Stimulated activated CD8-positive, alpha-beta memory T cell treated with anti-CD3 and anti-CD28 coated beads, Interleukin-15, amount 100 ng/mL, for 1 hour (primary cell): ENCODE data around the gene CTNNAL1.
"Not testable (repeated sequence)": the region's sequence is repeated elsewhere in the genome, so short reads cannot be mapped to it uniquely, and the experiment has no call there.

ENCODE experiments used
- DNase-seq: peaks from one replicate; pipeline ENCODE4 v3.0.0-alpha.2; 2020; ENCODE audit warnings: low read depth

Gene CTNNAL1

GRCh38 chr9:108933718-108934322, 79.5 kb downstream of the CTNNAL1 start, which contains the start of gene ELP1:
TSS of gene ELP1 (minus strand) at chr9:108934124. CDS start at chr9:108931146, 2,978 bp downstream.
- DNase-seq: peak; percentile 86

- no peak for DNase-seq
Measured at GRCh38 chr9:108933231-108933717, 80.0 kb downstream of the CTNNAL1 start.

GRCh38 chr9:108928386-108928785, 84.9 kb downstream of the CTNNAL1 start:
- DNase-seq: no peak

- no peak for DNase-seq
Measured at GRCh38 chr9:108924466-108924865, 88.8 kb downstream of the CTNNAL1 start.

GRCh38 chr9:108921200-108921599, 92.1 kb downstream of the CTNNAL1 start:
- DNase-seq: no peak

- DNase-seq: not testable (repeated sequence)
Measured at GRCh38 chr9:108920401-108920800, 92.9 kb downstream of the CTNNAL1 start.

- no peak for DNase-seq
Measured at GRCh38 chr9:108919517-108919916, 93.8 kb downstream of the CTNNAL1 start.

GRCh38 chr9:108913391-108913790, 99.9 kb downstream of the CTNNAL1 start:
- DNase-seq: no peak

GRCh38 chr9:108911820-108912219, 101.5 kb downstream of the CTNNAL1 start:
- no peak for DNase-seq

GRCh38 chr9:108910914-108911313, 102.4 kb downstream of the CTNNAL1 start:
- DNase-seq: no peak

- no peak for DNase-seq
Measured at GRCh38 chr9:108910402-108910801, 102.9 kb downstream of the CTNNAL1 start.

- DNase-seq: no peak
Measured at GRCh38 chr9:108905494-108905893, 107.8 kb downstream of the CTNNAL1 start.

GRCh38 chr9:108904161-108904560, 109.1 kb downstream of the CTNNAL1 start:
- DNase-seq: no peak

- DNase-seq: no peak
Measured at GRCh38 chr9:108903420-108904103, 109.7 kb downstream of the CTNNAL1 start.

GRCh38 chr9:108900176-108900575, 113.1 kb downstream of the CTNNAL1 start:
- DNase-seq: no peak

GRCh38 chr9:108899023-108899695, 114.1 kb downstream of the CTNNAL1 start:
- DNase-seq: not testable (repeated sequence)

- DNase-seq: no peak
Measured at GRCh38 chr9:108897324-108898096, 115.8 kb downstream of the CTNNAL1 start.

- no peak for DNase-seq
Measured at GRCh38 chr9:108894225-108894997, 118.9 kb downstream of the CTNNAL1 start.
